Fibroblast of mammary gland (primary cell): ENCODE measurements around the gene ZNF780A.
"Not testable (repeated sequence)": the region's sequence is repeated elsewhere in the genome, so short reads cannot be mapped to it uniquely, and the experiment has no call there.

Experiments
- DNase-seq: peaks from one replicate; pipeline ENCODE4 v3.0.0-alpha.2; 2010; ENCODE audit warnings: low read depth
- H3K4me3 ChIP-seq: 2 replicates; pipeline ENCODE4 v1.5.1; 2011; ENCODE audit warnings: low read depth, mild to moderate bottlenecking, low read length, moderate library complexity; ENCODE audit not compliant: control insufficient read depth
- CTCF ChIP-seq: conservative IDR thresholded peaks from 2 replicates; pipeline ENCODE4 v1.5.1; 2011; ENCODE audit warnings: low read depth, low read length, inconsistent platforms; ENCODE audit not compliant: control insufficient read depth, insufficient read depth

ZNF780A gene

DNA sequence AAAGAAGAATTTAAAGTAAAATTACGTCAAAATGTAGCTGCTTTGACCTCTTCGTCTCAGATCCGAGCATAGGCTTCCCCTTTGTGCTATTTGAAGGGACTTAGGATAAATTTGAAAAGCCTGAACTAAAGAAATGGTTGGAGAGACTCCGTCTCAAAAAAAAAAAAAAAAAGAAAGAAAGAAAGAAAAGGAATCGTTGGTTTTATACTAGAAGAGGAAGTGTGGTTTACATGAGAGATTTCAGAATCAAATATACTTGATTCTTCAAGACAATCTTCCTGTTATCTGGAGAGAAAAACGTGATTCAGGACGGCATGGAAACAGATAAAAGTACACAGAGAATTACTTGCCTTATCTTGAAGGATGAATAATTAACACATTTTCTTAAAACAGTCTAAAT, 34.2 kb downstream of the ZNF780A start:
- H3K4me3 ChIP-seq = peak overlapping the region; percentile 85
- DNase-seq = no peak
- TF ChIP-seq CTCF = no peak

- no peak for TF ChIP-seq CTCF
- DNase-seq = peak; percentile 54
- peak within 1 kb of the TSS; percentile 85 for H3K4me3 ChIP-seq
These were observed 34.8 kb downstream of the ZNF780A start, which contains the start of gene ZNF780B for GRCh38 chr19:40055832-40056504. TSS of gene ZNF780B (minus strand) at chr19:40056231. CDS start at chr19:40050332, 5,899 bp downstream.

DNA sequence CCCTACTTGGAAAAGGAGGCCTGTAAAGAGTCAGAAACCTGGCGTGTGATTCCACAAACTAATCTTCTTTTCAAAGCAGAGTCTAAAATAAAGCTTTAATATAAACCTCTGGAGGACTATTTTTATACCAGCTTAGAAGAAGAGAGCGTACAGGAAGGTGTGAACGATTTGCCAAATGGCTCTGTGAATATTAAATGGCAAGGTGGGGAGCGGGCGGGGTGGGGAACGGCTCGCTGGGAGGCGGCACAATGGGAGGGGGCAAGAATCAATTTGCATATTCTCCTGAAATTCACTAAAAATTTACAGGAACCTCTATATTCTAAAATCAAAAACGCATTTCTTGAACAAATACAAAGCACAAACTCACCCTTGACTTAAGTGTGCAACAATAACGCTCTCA, 35.7 kb downstream of the ZNF780A start:
- H3K4me3 ChIP-seq = peak overlapping the region; percentile 85
- DNase-seq = no peak
- no peak for TF ChIP-seq CTCF

GRCh38 chr19:40054632-40055031, 36.1 kb downstream of the ZNF780A start:
- DNase-seq = no peak
- H3K4me3 ChIP-seq = no peak overlapping the region
- TF ChIP-seq CTCF = no peak

- H3K4me3 ChIP-seq = no peak overlapping the region
- no peak for TF ChIP-seq CTCF
- no peak for DNase-seq
These were observed 37.3 kb downstream of the ZNF780A start for GRCh38 chr19:40053491-40053890.

DNA sequence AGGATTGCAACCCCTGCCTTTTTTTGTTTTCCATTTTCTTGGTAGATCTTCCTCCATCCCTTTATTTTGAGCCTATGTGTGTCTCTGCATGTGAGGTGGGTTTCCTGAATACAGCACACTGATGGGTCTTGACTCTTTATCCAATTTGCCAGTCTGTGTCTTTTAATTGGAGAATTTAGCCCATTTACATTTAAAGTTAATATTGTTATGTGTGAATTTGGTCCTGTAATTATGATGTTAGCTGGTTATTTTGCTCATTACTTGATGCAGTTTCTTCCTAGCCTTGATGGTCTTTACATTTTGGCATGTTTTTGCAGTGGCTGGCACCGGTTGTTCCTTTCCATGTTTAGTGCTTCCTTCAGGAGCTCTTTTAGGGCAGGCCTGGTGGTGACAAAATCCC, 49.0 kb downstream of the ZNF780A start:
- not testable (repeated sequence) for H3K4me3 ChIP-seq, DNase-seq

- not testable (repeated sequence) for H3K4me3 ChIP-seq, DNase-seq
These were observed 52.7 kb downstream of the ZNF780A start for GRCh38 chr19:40038047-40038446.

DNA sequence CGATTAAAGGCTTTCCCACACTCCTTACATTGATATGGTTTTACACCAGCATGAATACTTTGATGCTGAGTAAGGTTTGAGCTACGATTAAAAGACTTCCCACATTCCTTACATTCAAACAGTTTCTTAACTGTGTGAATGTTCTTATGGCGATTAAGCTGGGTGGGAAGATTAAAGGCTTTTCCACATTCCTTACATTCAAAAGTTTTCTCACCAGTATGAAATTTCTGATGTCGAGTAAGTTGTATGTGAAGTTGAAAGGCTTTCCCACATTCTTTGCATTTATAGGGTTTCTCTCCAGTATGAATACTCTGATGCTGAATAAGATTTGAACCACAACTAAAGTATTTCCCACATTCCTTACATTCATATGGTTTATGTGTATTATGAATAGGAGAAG, 54.7 kb downstream of the ZNF780A start:
- H3K4me3 ChIP-seq = no peak overlapping the region
- no peak for DNase-seq
- no peak for TF ChIP-seq CTCF
